SK-N-SH treated with all-trans-retinoic acid at 6 μM for 48 hours (cell line): Measurements from ENCODE around the gene DOCK2.

ENCODE experiments used
- ATAC-seq: fragments of 200-7000 bp; cut with Tn5 transposase; 3 replicates; pipeline ENCODE4 v1.9.1; 2020; ENCODE audit warnings: mild to moderate bottlenecking, moderate library complexity
- ARNTL ChIP-seq: fragments of 450-650 bp; formaldehyde crosslinking; IDR thresholded peaks from 2 replicates; pipeline ENCODE4 v1.5.0; 2020; ENCODE audit warnings: low read depth, mild to moderate bottlenecking, moderate library complexity, borderline replicate concordance
- BACH2 ChIP-seq: fragments of 250-450 bp; sonication (Bioruptor Pico); IDR thresholded peaks from 2 replicates; pipeline ENCODE4 v1.9.0; 2021; ENCODE audit warnings: mild to moderate bottlenecking, borderline replicate concordance
- CSDC2 ChIP-seq: fragments of 250-450 bp; sonication (Bioruptor Pico); IDR thresholded peaks from 2 replicates; pipeline ENCODE4 v1.5.0; 2020; ENCODE audit warnings: mild to moderate bottlenecking, moderate library complexity
- ESRRG ChIP-seq: fragments of 250-450 bp; sonication (Bioruptor Pico); IDR thresholded peaks from 2 replicates; pipeline ENCODE4 v1.6.1; 2021; ENCODE audit warnings: mild to moderate bottlenecking
- GLIS3 ChIP-seq: fragments of 250-450 bp; sonication (Bioruptor Pico); IDR thresholded peaks from 2 replicates; pipeline ENCODE4 v1.5.0; 2020; ENCODE audit warnings: mild to moderate bottlenecking, moderate library complexity
- ISL1 ChIP-seq: fragments of 250-450 bp; sonication (Bioruptor Pico); IDR thresholded peaks from 2 replicates; pipeline ENCODE4 v2.1.2; 2022; ENCODE audit warnings: mild to moderate bottlenecking, moderate library complexity
- OSR1 ChIP-seq: fragments of 250-450 bp; sonication (Bioruptor Pico); IDR thresholded peaks from 2 replicates; pipeline ENCODE4 v1.8.0; 2022; ENCODE audit warnings: moderate library complexity, mild to moderate bottlenecking, inconsistent platforms
- PATZ1 ChIP-seq: fragments of 250-450 bp; sonication (Bioruptor Pico); IDR thresholded peaks from 2 replicates; pipeline ENCODE4 v1.8.0; 2020; ENCODE audit warnings: mild to moderate bottlenecking, moderate library complexity, borderline replicate concordance
- POU6F1 ChIP-seq: fragments of 250-450 bp; sonication (Bioruptor Pico); IDR thresholded peaks from 2 replicates; pipeline ENCODE4 v1.8.0; 2021; ENCODE audit warnings: low read depth, mild to moderate bottlenecking, moderate library complexity, borderline replicate concordance
- PPARA ChIP-seq: fragments of 250-450 bp; sonication (Bioruptor Pico); IDR thresholded peaks from 2 replicates; pipeline ENCODE4 v1.5.0; 2020; ENCODE audit warnings: mild to moderate bottlenecking, borderline replicate concordance
- SNAI2 ChIP-seq: fragments of 250-450 bp; sonication (Bioruptor Pico); IDR thresholded peaks from 2 replicates; pipeline ENCODE4 v1.5.0; 2020; ENCODE audit warnings: mild to moderate bottlenecking, moderate library complexity
- TCF4 ChIP-seq: fragments of 250-450 bp; sonication (Bioruptor Pico); IDR thresholded peaks from 2 replicates; pipeline ENCODE4 v1.8.0; 2021; ENCODE audit warnings: mild to moderate bottlenecking, moderate library complexity, borderline replicate concordance
- TOX ChIP-seq: fragments of 250-450 bp; sonication (Bioruptor Pico); IDR thresholded peaks from 2 replicates; pipeline ENCODE4 v1.8.0; 2021; ENCODE audit warnings: mild to moderate bottlenecking, moderate library complexity, borderline replicate concordance
- ZC3H10 ChIP-seq: fragments of 250-450 bp; sonication (Bioruptor Pico); IDR thresholded peaks from 2 replicates; pipeline ENCODE4 v1.5.1; 2021; ENCODE audit warnings: mild to moderate bottlenecking, moderate library complexity
- ZFP3 ChIP-seq: fragments of 250-450 bp; sonication (Bioruptor Pico); IDR thresholded peaks from 2 replicates; pipeline ENCODE4 v1.5.0; 2020; ENCODE audit warnings: mild to moderate bottlenecking, moderate library complexity
- ZFP30 ChIP-seq: fragments of 450-650 bp; formaldehyde crosslinking; IDR thresholded peaks from 2 replicates; pipeline ENCODE4 v1.5.0; 2022; ENCODE audit warnings: mild to moderate bottlenecking, moderate library complexity
- ZNF70 ChIP-seq: fragments of 450-650 bp; formaldehyde crosslinking; IDR thresholded peaks from 2 replicates; pipeline ENCODE4 v1.5.0; 2020; ENCODE audit warnings: mild to moderate bottlenecking, moderate library complexity
- ZNF8 ChIP-seq: fragments of 450-650 bp; formaldehyde crosslinking; IDR thresholded peaks from 2 replicates; pipeline ENCODE4 v1.5.0; 2020; ENCODE audit warnings: mild to moderate bottlenecking, moderate library complexity
- TF ChIP-seq, protein P1 (sequence below): fragments of 250-450 bp; sonication (Bioruptor Pico); IDR thresholded peaks from 2 replicates; pipeline ENCODE4 v1.5.1; 2021; ENCODE audit warnings: mild to moderate bottlenecking, moderate library complexity
- TF ChIP-seq, protein P2 (sequence below): fragments of 250-450 bp; sonication (Bioruptor Pico); IDR thresholded peaks from 2 replicates; pipeline ENCODE4 v1.5.1; 2020; ENCODE audit warnings: low read depth, mild to moderate bottlenecking, moderate library complexity
- TF ChIP-seq, protein P3 (sequence below): fragments of 250-450 bp; sonication (Bioruptor Pico); IDR thresholded peaks from 2 replicates; pipeline ENCODE4 v1.5.0; 2020; ENCODE audit warnings: mild to moderate bottlenecking, moderate library complexity

Gene DOCK2

DNA sequence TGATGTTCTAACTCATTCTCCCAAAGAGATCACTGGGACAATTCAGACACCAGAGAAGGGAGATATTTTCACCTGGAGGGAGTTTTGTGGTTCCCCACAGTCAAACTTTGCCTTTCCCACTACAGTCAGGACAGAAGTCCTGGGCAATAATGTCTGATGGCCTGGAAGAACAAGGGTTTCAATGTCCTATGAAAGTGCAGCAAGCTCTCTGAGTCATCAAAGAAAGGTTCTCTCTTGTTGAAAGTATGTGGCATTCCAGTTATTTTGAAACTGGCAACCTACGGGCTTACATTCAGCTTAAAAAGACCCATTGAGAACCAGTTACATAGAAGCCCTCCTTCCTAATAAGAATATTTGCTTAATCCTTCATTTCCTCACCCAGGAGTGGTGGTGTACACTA lies 239.3 kb downstream of the DOCK2 start:
- ATAC-seq = no peak
- no peak for TF ChIP-seq ZNF8
- no peak for TF ChIP-seq PATZ1 (CRISPR knock-in tag)
- TF ChIP-seq ZC3H10 = no peak
- TF ChIP-seq ZNF70 (CRISPR knock-in tag) = no peak
- no peak for TF ChIP-seq ESRRG (CRISPR knock-in tag)
- TF ChIP-seq BACH2 (CRISPR knock-in tag) = no peak
- no peak for TF ChIP-seq PPARA (CRISPR knock-in tag)
- TF ChIP-seq ZFP30 (CRISPR knock-in tag) = no peak
- TF ChIP-seq GLIS3 (CRISPR knock-in tag) = no peak
- TF ChIP-seq TCF4 = no peak
- TF ChIP-seq, protein P1, sequence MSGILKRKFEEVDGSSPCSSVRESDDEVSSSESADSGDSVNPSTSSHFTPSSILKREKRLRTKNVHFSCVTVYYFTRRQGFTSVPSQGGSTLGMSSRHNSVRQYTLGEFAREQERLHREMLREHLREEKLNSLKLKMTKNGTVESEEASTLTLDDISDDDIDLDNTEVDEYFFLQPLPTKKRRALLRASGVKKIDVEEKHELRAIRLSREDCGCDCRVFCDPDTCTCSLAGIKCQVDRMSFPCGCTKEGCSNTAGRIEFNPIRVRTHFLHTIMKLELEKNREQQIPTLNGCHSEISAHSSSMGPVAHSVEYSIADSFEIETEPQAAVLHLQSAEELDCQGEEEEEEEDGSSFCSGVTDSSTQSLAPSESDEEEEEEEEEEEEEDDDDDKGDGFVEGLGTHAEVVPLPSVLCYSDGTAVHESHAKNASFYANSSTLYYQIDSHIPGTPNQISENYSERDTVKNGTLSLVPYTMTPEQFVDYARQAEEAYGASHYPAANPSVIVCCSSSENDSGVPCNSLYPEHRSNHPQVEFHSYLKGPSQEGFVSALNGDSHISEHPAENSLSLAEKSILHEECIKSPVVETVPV (CRISPR knock-in tag) = no peak
- no peak for TF ChIP-seq ARNTL
- no peak for TF ChIP-seq OSR1 (CRISPR knock-in tag)
- no peak for TF ChIP-seq POU6F1 (CRISPR knock-in tag)
- TF ChIP-seq CSDC2 = no peak

DNA sequence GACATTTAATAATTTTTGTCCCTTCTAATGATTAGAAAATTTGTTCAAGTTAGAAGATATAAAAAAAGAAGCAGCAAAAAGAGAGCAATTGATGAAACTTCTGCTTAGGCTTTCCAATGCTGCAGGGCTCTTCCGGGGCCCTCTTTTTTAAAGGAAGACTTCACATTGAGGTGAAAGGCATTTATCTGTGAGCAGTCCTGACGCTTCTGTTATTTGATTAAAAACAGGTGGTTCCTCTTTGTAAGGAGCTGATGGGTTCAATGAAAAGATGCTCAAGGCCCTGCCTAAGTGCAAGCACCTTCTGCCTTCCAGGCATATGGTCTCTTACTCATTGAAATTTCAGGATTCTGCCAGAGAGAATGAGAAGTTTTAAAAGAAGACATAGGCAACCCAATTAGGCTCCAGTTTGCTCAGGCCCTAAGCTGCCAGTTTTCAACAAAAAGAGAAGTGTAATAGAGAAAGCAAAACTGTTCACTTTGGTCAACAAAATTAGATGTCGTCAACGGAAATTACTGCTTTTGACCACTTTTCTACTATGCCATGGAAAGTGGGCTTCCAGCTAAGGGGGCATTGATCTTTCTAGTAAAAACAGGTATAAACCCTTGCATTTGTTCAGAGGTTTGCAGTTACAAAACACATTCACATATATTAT lies 243.1 kb downstream of the DOCK2 start:
- ATAC-seq = no peak
- TF ChIP-seq GLIS3 (CRISPR knock-in tag) = no peak
- TF ChIP-seq PPARA (CRISPR knock-in tag) = no peak
- TF ChIP-seq CSDC2 = no peak
- no peak for TF ChIP-seq ZFP3 (CRISPR knock-in tag)
- no peak for TF ChIP-seq BACH2 (CRISPR knock-in tag)
- TF ChIP-seq ARNTL = no peak
- no peak for TF ChIP-seq PATZ1 (CRISPR knock-in tag)
- TF ChIP-seq ISL1 (CRISPR knock-in tag) = no peak
- no peak for TF ChIP-seq ZC3H10
- no peak for TF ChIP-seq ZFP30 (CRISPR knock-in tag)

- TF ChIP-seq ZNF70 (CRISPR knock-in tag) = no peak
- no peak for ATAC-seq
Observed at GRCh38 chr5:169880785-169881184, 243.7 kb downstream of the DOCK2 start.

DNA sequence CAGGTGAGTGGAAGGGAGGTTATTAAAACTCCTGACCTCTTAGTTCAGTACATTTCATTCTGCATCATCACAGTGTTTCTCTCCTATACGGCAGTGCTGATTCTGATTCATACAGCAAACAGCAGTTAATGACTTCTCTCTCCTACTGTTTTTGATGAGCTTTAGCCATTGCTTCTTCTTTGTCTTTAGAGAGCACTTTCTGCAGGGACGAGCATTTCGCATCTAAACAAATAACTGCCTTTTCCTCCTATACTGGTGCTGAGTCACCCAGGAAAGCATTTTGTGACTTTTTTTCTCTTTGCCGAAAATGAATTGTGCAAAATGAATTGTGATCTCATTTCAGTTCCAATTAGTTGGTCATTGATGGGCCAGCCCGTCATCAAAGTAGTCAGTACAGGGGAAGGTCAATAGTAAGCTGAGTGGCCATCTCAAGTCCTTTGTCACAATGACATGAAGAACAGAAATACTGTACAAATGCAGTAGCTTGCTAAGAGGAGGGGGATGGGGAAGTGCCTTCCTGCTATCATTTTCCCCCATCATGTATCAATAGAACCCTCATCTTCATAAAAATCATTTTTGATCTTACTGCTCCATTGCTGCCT lies 244.7 kb downstream of the DOCK2 start:
- TF ChIP-seq, protein P2, sequence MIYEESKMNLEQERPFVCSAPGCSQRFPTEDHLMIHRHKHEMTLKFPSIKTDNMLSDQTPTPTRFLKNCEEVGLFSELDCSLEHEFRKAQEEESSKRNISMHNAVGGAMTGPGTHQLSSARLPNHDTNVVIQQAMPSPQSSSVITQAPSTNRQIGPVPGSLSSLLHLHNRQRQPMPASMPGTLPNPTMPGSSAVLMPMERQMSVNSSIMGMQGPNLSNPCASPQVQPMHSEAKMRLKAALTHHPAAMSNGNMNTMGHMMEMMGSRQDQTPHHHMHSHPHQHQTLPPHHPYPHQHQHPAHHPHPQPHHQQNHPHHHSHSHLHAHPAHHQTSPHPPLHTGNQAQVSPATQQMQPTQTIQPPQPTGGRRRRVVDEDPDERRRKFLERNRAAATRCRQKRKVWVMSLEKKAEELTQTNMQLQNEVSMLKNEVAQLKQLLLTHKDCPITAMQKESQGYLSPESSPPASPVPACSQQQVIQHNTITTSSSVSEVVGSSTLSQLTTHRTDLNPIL = no peak
- TF ChIP-seq OSR1 (CRISPR knock-in tag) = no peak
- no peak for TF ChIP-seq TOX (CRISPR knock-in tag)
- TF ChIP-seq SNAI2 (CRISPR knock-in tag) = no peak
- TF ChIP-seq, protein P3, sequence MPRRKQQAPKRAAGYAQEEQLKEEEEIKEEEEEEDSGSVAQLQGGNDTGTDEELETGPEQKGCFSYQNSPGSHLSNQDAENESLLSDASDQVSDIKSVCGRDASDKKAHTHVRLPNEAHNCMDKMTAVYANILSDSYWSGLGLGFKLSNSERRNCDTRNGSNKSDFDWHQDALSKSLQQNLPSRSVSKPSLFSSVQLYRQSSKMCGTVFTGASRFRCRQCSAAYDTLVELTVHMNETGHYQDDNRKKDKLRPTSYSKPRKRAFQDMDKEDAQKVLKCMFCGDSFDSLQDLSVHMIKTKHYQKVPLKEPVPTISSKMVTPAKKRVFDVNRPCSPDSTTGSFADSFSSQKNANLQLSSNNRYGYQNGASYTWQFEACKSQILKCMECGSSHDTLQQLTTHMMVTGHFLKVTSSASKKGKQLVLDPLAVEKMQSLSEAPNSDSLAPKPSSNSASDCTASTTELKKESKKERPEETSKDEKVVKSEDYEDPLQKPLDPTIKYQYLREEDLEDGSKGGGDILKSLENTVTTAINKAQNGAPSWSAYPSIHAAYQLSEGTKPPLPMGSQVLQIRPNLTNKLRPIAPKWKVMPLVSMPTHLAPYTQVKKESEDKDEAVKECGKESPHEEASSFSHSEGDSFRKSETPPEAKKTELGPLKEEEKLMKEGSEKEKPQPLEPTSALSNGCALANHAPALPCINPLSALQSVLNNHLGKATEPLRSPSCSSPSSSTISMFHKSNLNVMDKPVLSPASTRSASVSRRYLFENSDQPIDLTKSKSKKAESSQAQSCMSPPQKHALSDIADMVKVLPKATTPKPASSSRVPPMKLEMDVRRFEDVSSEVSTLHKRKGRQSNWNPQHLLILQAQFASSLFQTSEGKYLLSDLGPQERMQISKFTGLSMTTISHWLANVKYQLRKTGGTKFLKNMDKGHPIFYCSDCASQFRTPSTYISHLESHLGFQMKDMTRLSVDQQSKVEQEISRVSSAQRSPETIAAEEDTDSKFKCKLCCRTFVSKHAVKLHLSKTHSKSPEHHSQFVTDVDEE = no peak
- TF ChIP-seq ZFP3 (CRISPR knock-in tag) = no peak
- ATAC-seq = no peak; the same call in 2 of the 3 replicates
